Mammary epithelial cell (primary cell): ENCODE results near the gene CPSF3.

Source experiments
- CTCF ChIP-seq, 2 donors: IDR thresholded peaks in 1 of 2; conservative IDR thresholded peaks in 1 of 2; 2 replicates each; pipeline ENCODE4 v1.5.1; 2011 to 2012; ENCODE audit warnings: inconsistent platforms in 2 of 2, low read length in 2 of 2, mild to moderate bottlenecking in 2 of 2, control low read depth in 1 of 2, low read depth in 1 of 2; ENCODE audit not compliant: insufficient read depth in 1 of 2; ENCODE audit errors: extremely low read depth in 1 of 2
- EZH2 ChIP-seq: IDR thresholded peaks from 2 replicates; pipeline ENCODE4 v1.6.1; 2012; ENCODE audit warnings: low read length, inconsistent platforms, borderline replicate concordance

GRCh38 chr2:9508931-9509330, 85.5 kb downstream of the CPSF3 start:
- TF ChIP-seq CTCF (conservative IDR thresholded peaks at IDR 0.05 in 1 of 2, IDR thresholded peaks at IDR 0.05 in 1 of 2; ENCODE audit: extremely low read depth in 1 of 2, insufficient read depth in 1 of 2, low read depth in 1 of 2, low read length in 2 of 2) (no peak), EZH2 (no peak)
